ENCODE data around the gene CHD5. TPM values are rescaled to one million over a fixed set of nuclear protein-coding genes. Genes with fewer than 3 reads are reported as not detected.

Gene CHD5
- total RNA-seq, 1 experiment from 2014 or later, result 62.9 TPM

DNA sequence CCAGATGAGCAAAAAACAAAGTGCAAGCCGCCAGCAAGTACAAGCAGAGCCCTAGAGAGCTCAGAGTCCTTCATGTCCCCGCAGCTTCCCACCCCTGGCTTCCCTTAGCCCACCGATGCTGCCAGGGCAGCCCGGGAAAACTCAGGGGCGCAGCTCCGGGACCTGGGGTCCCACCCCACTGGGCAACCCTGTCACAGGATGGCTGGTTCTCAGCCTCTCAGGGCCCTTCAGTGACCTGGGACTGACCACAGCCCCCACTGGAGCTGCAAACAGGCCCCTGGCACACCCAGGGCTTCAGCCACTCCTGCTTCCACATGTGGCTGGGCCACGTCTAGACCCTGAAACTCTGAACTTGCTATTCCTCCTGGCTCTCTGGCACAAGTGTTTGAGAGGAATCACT lies 49.5 kb downstream of the CHD5 start:
- ChIA-PET CTCF (interaction anchor here (0.6 kb wide), 1 partner anchor 85 kb away, joined by 4 read pairs; no protein-coding TSS in a partner anchor), POLR2A (no interaction called here)
- intact Hi-C loops (cut with micrococcal nuclease; ENCODE audit: unreplicated experiment), result no loop called here
- TF ChIP-seq SIN3A (IDR thresholded peaks at IDR 0.05; ENCODE audit: borderline replicate concordance, insufficient read depth, low read depth, low read length), result no peak
- no peak for TF ChIP-seq TCF7L2 (IDR thresholded peaks at IDR 0.05; ENCODE audit: low read depth, low read length)
- no peak for TF ChIP-seq POLR2AphosphoS5 (IDR thresholded peaks at IDR 0.05; ENCODE audit: low read depth, low read length)
- TF ChIP-seq REST (IDR thresholded peaks at IDR 0.05; ENCODE audit: insufficient read depth in 1 of 2, low read depth in 2 of 2, low read length in 1 of 2), result no peak
- TF ChIP-seq CTCF (IDR thresholded peaks at IDR 0.05), result no peak
- Histone ChIP-seq H3K27me3 (ENCODE audit: control insufficient read depth, insufficient read depth, low read length) (no peaks in the 10 kb centered on the region), H3K4me3 (ENCODE audit: low read depth in 2 of 2, low read length in 2 of 2) (no peak overlapping the region), H3K27ac (ENCODE audit: low read length) (no peak overlapping the region), H3K4me1 (ENCODE audit: control insufficient read depth, insufficient read depth, low read length) (no peaks in the 10 kb centered on the region), H3K9me3 (ENCODE audit: control insufficient read depth, insufficient read depth, low read depth, low read length) (no peaks in the 10 kb centered on the region), H3K36me3 (ENCODE audit: control insufficient read depth, insufficient read depth, low read length) (peaks cover 2% of the 10 kb centered on the region; the same call in 1 of the 2 replicates)
- no peak for ATAC-seq
- no peak for DNase-seq (ENCODE audit: low read depth, low spot score)
- BruUV-seq (replicated peaks), result no TSS peak
- in situ Hi-C loops (cut with HindIII; ENCODE audit: low pct_unique_long_range_greater_than_20kb, low sequenced_read_pairs), result no loop called here

DNA sequence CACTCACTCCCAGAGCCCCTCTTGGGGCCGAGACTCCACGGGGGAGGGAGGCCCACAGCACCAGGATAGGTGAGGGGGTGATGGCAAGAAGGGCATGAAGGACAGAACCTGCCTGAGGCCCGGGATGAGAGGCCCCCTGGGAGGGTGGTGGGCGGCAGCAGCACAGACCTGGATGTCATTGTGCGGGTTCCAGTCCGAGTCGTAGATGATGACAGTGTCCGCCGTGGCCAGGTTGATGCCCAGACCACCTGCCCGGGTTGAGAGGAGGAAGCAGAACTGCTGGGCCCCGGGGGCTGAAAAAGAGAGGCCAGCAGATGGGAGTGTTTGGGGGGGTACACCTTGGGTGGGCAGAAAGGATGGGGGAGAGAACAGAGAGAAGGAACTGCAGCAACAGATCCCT lies 50.1 kb downstream of the CHD5 start:
- H3K27ac ChIP-seq (ENCODE audit: low read length), result no peak overlapping the region
- no peaks in the 10 kb centered on the region for H3K9me3 ChIP-seq (ENCODE audit: control insufficient read depth, insufficient read depth, low read depth, low read length)
- ATAC-seq, result no peak
- peaks cover 2% of the 10 kb centered on the region; the same call in 1 of the 2 replicates for H3K36me3 ChIP-seq (ENCODE audit: control insufficient read depth, insufficient read depth, low read length)
- intact Hi-C loops (cut with micrococcal nuclease; ENCODE audit: unreplicated experiment), result no loop called here
- no peak overlapping the region for H3K4me3 ChIP-seq (ENCODE audit: low read depth in 2 of 2, low read length in 2 of 2)
- no TSS peak for BruUV-seq (replicated peaks)
- TF ChIP-seq CTCF (IDR thresholded peaks at IDR 0.05), result no peak
- no peak for TF ChIP-seq REST (IDR thresholded peaks at IDR 0.05; ENCODE audit: insufficient read depth in 1 of 2, low read depth in 2 of 2, low read length in 1 of 2)
- no peak for TF ChIP-seq SIN3A (IDR thresholded peaks at IDR 0.05; ENCODE audit: borderline replicate concordance, insufficient read depth, low read depth, low read length)
- TF ChIP-seq TCF7L2 (IDR thresholded peaks at IDR 0.05; ENCODE audit: low read depth, low read length), result no peak
- no peak for TF ChIP-seq POLR2AphosphoS5 (IDR thresholded peaks at IDR 0.05; ENCODE audit: low read depth, low read length)
- no peaks in the 10 kb centered on the region for H3K4me1 ChIP-seq (ENCODE audit: control insufficient read depth, insufficient read depth, low read length)
- POLR2A ChIA-PET, result no interaction called here
- DNase-seq (ENCODE audit: low read depth, low spot score), result no peak
- H3K27me3 ChIP-seq (ENCODE audit: control insufficient read depth, insufficient read depth, low read length), result no peaks in the 10 kb centered on the region
- in situ Hi-C loops (cut with HindIII; ENCODE audit: low pct_unique_long_range_greater_than_20kb, low sequenced_read_pairs), result no loop called here
- CTCF ChIA-PET, result no interaction called here
